Measurements from ENCODE around the gene TRIM68.

DNA sequence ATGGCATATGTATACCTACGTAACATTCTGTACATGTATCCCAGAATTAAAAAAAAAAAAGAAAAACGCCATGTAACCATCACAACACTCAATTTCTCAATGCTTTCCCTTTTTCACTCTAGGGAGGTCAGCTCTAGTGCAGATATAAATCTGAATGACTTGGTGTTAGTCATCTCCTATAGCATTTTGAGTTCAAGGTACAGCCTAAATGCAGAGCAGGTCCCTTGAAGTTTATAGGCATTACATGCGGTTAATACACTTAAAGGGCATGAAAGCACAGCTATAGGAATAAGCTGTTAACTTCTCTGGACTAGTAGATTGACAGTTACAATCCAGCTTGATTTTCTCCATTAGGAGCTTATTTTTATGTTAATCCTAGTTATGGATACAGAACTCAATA is 42.7 kb downstream of the TRIM68 start:
- TF ChIP-seq, protein P1, sequence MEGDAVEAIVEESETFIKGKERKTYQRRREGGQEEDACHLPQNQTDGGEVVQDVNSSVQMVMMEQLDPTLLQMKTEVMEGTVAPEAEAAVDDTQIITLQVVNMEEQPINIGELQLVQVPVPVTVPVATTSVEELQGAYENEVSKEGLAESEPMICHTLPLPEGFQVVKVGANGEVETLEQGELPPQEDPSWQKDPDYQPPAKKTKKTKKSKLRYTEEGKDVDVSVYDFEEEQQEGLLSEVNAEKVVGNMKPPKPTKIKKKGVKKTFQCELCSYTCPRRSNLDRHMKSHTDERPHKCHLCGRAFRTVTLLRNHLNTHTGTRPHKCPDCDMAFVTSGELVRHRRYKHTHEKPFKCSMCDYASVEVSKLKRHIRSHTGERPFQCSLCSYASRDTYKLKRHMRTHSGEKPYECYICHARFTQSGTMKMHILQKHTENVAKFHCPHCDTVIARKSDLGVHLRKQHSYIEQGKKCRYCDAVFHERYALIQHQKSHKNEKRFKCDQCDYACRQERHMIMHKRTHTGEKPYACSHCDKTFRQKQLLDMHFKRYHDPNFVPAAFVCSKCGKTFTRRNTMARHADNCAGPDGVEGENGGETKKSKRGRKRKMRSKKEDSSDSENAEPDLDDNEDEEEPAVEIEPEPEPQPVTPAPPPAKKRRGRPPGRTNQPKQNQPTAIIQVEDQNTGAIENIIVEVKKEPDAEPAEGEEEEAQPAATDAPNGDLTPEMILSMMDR (IDR thresholded peaks at IDR 0.05; ENCODE audit: low read depth, low read length, missing input control): no peak
- TF ChIP-seq RAD21 (IDR thresholded peaks at IDR 0.05) (no peak), GABPA (IDR thresholded peaks at IDR 0.05 in 1 of 2, conservative IDR thresholded peaks at IDR 0.05 in 1 of 2) (no peak), JUND (IDR thresholded peaks at IDR 0.05) (no peak), TAF1 (conservative IDR thresholded peaks at IDR 0.05) (no peak), FOXA1 (IDR thresholded peaks at IDR 0.05) (no peak), YY1 (IDR thresholded peaks at IDR 0.05) (no peak), NR2F2 (IDR thresholded peaks at IDR 0.05) (no peak), EGR1 (IDR thresholded peaks at IDR 0.05; ENCODE audit: low read depth in 2 of 2) (no peak)
- TF ChIP-seq, protein P2, sequence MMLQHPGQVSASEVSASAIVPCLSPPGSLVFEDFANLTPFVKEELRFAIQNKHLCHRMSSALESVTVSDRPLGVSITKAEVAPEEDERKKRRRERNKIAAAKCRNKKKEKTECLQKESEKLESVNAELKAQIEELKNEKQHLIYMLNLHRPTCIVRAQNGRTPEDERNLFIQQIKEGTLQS (IDR thresholded peaks at IDR 0.05): no peak
- TF ChIP-seq, protein P3, sequence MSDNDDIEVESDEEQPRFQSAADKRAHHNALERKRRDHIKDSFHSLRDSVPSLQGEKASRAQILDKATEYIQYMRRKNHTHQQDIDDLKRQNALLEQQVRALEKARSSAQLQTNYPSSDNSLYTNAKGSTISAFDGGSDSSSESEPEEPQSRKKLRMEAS (IDR thresholded peaks at IDR 0.05): no peak

Data from liver (tissue), 3 donors.